ENCODE data around the gene ZNF213.

The ZNF213 gene

GRCh38 chr16:3182608-3183444 lies 48.0 kb downstream of the ZNF213 start:
- WGBS (ENCODE audit: extremely low coverage, insufficient coverage, insufficient read length) = no CpG with 5 or more reads among the region's 72 CpGs
- no peak overlapping the region for H2AK5ac ChIP-seq (ENCODE audit: low read length)
- no peak overlapping the region for H3K23ac ChIP-seq (ENCODE audit: low read length)
- no peak overlapping the region for H2BK120ac ChIP-seq (ENCODE audit: insufficient read depth, low read length, poor library complexity)
- H3K27ac ChIP-seq (ENCODE audit: low read depth, low read length) = no peak overlapping the region
- peaks cover 11% of the 10 kb centered on the region for H3K27me3 ChIP-seq (ENCODE audit: insufficient read depth, low read length)
- H3K14ac ChIP-seq (ENCODE audit: low read length) = no peak overlapping the region
- no peak overlapping the region for H2BK5ac ChIP-seq (ENCODE audit: low read depth, low read length, poor library complexity)
- H3K9ac ChIP-seq (ENCODE audit: low read length) = no peak overlapping the region
- no peak overlapping the region for H3K18ac ChIP-seq (ENCODE audit: low read length)
- no peaks in the 10 kb centered on the region for H3K36me3 ChIP-seq (ENCODE audit: control insufficient read depth in 1 of 2, insufficient read depth in 2 of 2, low read length in 2 of 2)
- H2BK12ac ChIP-seq (ENCODE audit: low read length) = no peak overlapping the region
- peak overlapping the region; percentile 75 for H2AFZ ChIP-seq (ENCODE audit: insufficient read depth, low read length, poor library complexity)
- H4K8ac ChIP-seq (ENCODE audit: low read depth, low read length) = peak overlapping the region; percentile 3
- H3K79me1 ChIP-seq (ENCODE audit: low read length) = no peaks in the 10 kb centered on the region
- H4K91ac ChIP-seq (ENCODE audit: low read depth, low read length) = peak overlapping the region; percentile 22
- peak overlapping the region; percentile 67 for H3K4me3 ChIP-seq (ENCODE audit: low read depth, low read length)
- DNase-seq = peak in 1 of 2 donors; percentile 59
- H3K4ac ChIP-seq (ENCODE audit: low read depth, low read length) = no peak overlapping the region
- H3K79me2 ChIP-seq (ENCODE audit: control insufficient read depth, insufficient read depth, low read length, poor library complexity) = no peaks in the 10 kb centered on the region
- peak overlapping the region; percentile 86 for H3K4me2 ChIP-seq (ENCODE audit: low read length)
- H3K4me1 ChIP-seq (ENCODE audit: control insufficient read depth in 1 of 2, insufficient read depth in 2 of 2, low read length in 2 of 2) = peaks cover 9 to 11% of the 10 kb centered on the region in 2 experiments
- H4K12ac ChIP-seq (ENCODE audit: low read depth, low read length) = no peak overlapping the region
- no peaks in the 10 kb centered on the region for H3K9me3 ChIP-seq (ENCODE audit: insufficient read depth, low read depth, low read length)

GRCh38 chr16:3183445-3184139 lies 48.8 kb downstream of the ZNF213 start:
- peaks cover 11% of the 10 kb centered on the region for H3K27me3 ChIP-seq (ENCODE audit: insufficient read depth, low read length)
- H2BK12ac ChIP-seq (ENCODE audit: low read length) = no peak overlapping the region
- H3K14ac ChIP-seq (ENCODE audit: low read length) = no peak overlapping the region
- peak overlapping the region; percentile 22 for H4K91ac ChIP-seq (ENCODE audit: low read depth, low read length)
- no peak overlapping the region for H3K18ac ChIP-seq (ENCODE audit: low read length)
- H3K9ac ChIP-seq (ENCODE audit: low read length) = no peak overlapping the region
- no peaks in the 10 kb centered on the region for H3K79me2 ChIP-seq (ENCODE audit: control insufficient read depth, insufficient read depth, low read length, poor library complexity)
- no peaks in the 10 kb centered on the region for H3K36me3 ChIP-seq (ENCODE audit: control insufficient read depth in 1 of 2, insufficient read depth in 2 of 2, low read length in 2 of 2)
- H4K8ac ChIP-seq (ENCODE audit: low read depth, low read length) = peak overlapping the region; percentile 3
- H4K12ac ChIP-seq (ENCODE audit: low read depth, low read length) = peak overlapping the region; percentile 16
- no peaks in the 10 kb centered on the region for H3K79me1 ChIP-seq (ENCODE audit: low read length)
- peak overlapping the region; percentile 67 for H3K4me3 ChIP-seq (ENCODE audit: low read depth, low read length)
- no peak overlapping the region for H2BK120ac ChIP-seq (ENCODE audit: insufficient read depth, low read length, poor library complexity)
- peak overlapping the region; percentile 75 for H2AFZ ChIP-seq (ENCODE audit: insufficient read depth, low read length, poor library complexity)
- peak in 1 of 2 donors; percentile 18 for DNase-seq
- H2AK5ac ChIP-seq (ENCODE audit: low read length) = no peak overlapping the region
- no peaks in the 10 kb centered on the region for H3K9me3 ChIP-seq (ENCODE audit: insufficient read depth, low read depth, low read length)
- H3K4me1 ChIP-seq (ENCODE audit: control insufficient read depth in 1 of 2, insufficient read depth in 2 of 2, low read length in 2 of 2) = peaks cover 9 to 11% of the 10 kb centered on the region in 2 experiments
- H2BK5ac ChIP-seq (ENCODE audit: low read depth, low read length, poor library complexity) = no peak overlapping the region
- WGBS (ENCODE audit: extremely low coverage, insufficient coverage, insufficient read length) = no CpG with 5 or more reads among the region's 42 CpGs
- no peak overlapping the region for H3K27ac ChIP-seq (ENCODE audit: low read depth, low read length)
- peak overlapping the region; percentile 86 for H3K4me2 ChIP-seq (ENCODE audit: low read length)
- no peak overlapping the region for H3K4ac ChIP-seq (ENCODE audit: low read depth, low read length)
- H3K23ac ChIP-seq (ENCODE audit: low read length) = no peak overlapping the region

GRCh38 chr16:3186946-3187690 lies 52.3 kb downstream of the ZNF213 start:
- peaks cover 10% of the 10 kb centered on the region for H3K27me3 ChIP-seq (ENCODE audit: insufficient read depth, low read length)
- H2BK12ac ChIP-seq (ENCODE audit: low read length) = no peak overlapping the region
- no peak overlapping the region for H4K12ac ChIP-seq (ENCODE audit: low read depth, low read length)
- H3K9me3 ChIP-seq (ENCODE audit: insufficient read depth, low read depth, low read length) = no peaks in the 10 kb centered on the region
- H2BK5ac ChIP-seq (ENCODE audit: low read depth, low read length, poor library complexity) = no peak overlapping the region
- peaks cover 14 to 21% of the 10 kb centered on the region in 2 experiments for H3K4me1 ChIP-seq (ENCODE audit: control insufficient read depth in 1 of 2, insufficient read depth in 2 of 2, low read length in 2 of 2)
- no peak overlapping the region for H2AFZ ChIP-seq (ENCODE audit: insufficient read depth, low read length, poor library complexity)
- no peak overlapping the region for H4K91ac ChIP-seq (ENCODE audit: low read depth, low read length)
- no peaks in the 10 kb centered on the region for H3K79me1 ChIP-seq (ENCODE audit: low read length)
- DNase-seq = peak; percentile 68 to 87
- H3K4me2 ChIP-seq (ENCODE audit: low read length) = no peak overlapping the region
- H3K27ac ChIP-seq (ENCODE audit: low read depth, low read length) = no peak overlapping the region
- no peak overlapping the region for H3K14ac ChIP-seq (ENCODE audit: low read length)
- no peak overlapping the region for H3K4me3 ChIP-seq (ENCODE audit: low read depth, low read length)
- H3K79me2 ChIP-seq (ENCODE audit: control insufficient read depth, insufficient read depth, low read length, poor library complexity) = no peaks in the 10 kb centered on the region
- no peak overlapping the region for H3K9ac ChIP-seq (ENCODE audit: low read length)
- H3K36me3 ChIP-seq (ENCODE audit: control insufficient read depth in 1 of 2, insufficient read depth in 2 of 2, low read length in 2 of 2) = no peaks in the 10 kb centered on the region
- H2AK5ac ChIP-seq (ENCODE audit: low read length) = no peak overlapping the region
- H4K8ac ChIP-seq (ENCODE audit: low read depth, low read length) = no peak overlapping the region
- no CpG with 5 or more reads among the region's 23 CpGs for WGBS (ENCODE audit: extremely low coverage, insufficient coverage, insufficient read length)
- H3K18ac ChIP-seq (ENCODE audit: low read length) = no peak overlapping the region
- no peak overlapping the region for H3K23ac ChIP-seq (ENCODE audit: low read length)
- H2BK120ac ChIP-seq (ENCODE audit: insufficient read depth, low read length, poor library complexity) = no peak overlapping the region
- no peak overlapping the region for H3K4ac ChIP-seq (ENCODE audit: low read depth, low read length)

Measured in trophoblast cell (in vitro differentiated cells and primary cell).